Stimulated activated naive CD8-positive, alpha-beta T cell treated with anti-CD3 and anti-CD28 coated beads, Interleukin-15, amount 100 ng/mL, for 72 hours (primary cell): ENCODE measurements around the gene OR2V1.
"Not testable (repeated sequence)": the region's sequence is repeated elsewhere in the genome, so short reads cannot be mapped to it uniquely, and the experiment has no call there.

Experiments
- ATAC-seq: fragments of 150-1000 bp; cut with Tn5 transposase; 2 replicates; pipeline ENCODE4 v1.10.0; 2021; ENCODE audit warnings: mild to moderate bottlenecking, moderate library complexity
- DNase-seq, 2 donors: peaks; one replicate each; pipeline ENCODE4 v3.0.0; 2021 to 2022
- H3K27ac Mint-ChIP-seq, 2 donors: one replicate each; pipeline ENCODE4 v1.8.0; 2022; ENCODE audit warnings: mild to moderate bottlenecking in 2 of 2, mixed read lengths in 2 of 2, moderate library complexity in 2 of 2
- H3K27me3 Mint-ChIP-seq: one replicate; pipeline ENCODE4 v1.8.0; 2022; ENCODE audit warnings: mixed read lengths
- H3K4me1 Mint-ChIP-seq: one replicate; pipeline ENCODE4 v1.8.0; 2022; ENCODE audit warnings: mild to moderate bottlenecking, mixed read lengths
- H3K4me3 Mint-ChIP-seq, 2 donors: one replicate each; pipeline ENCODE4 v1.8.0; 2022; ENCODE audit warnings: mild to moderate bottlenecking in 2 of 2, mixed read lengths in 2 of 2, moderate library complexity in 1 of 2
- H3K9me3 Mint-ChIP-seq, 2 donors: one replicate each; pipeline ENCODE4 v1.8.0; 2022; ENCODE audit warnings: mixed read lengths in 2 of 2

OR2V1 gene

GRCh38 chr5:181164076-181164952 lies 33.3 kb upstream of the OR2V1 start:
- ATAC-seq: no peak
- H3K27ac Mint-ChIP-seq: peak overlapping the region; percentile 82 to 94
- peak in 1 of 2 donors; percentile 62 for DNase-seq
- no peaks in the 10 kb centered on the region for H3K27me3 Mint-ChIP-seq
- H3K9me3 Mint-ChIP-seq: no peaks in the 10 kb centered on the region
- H3K4me1 Mint-ChIP-seq: peaks cover 91% of the 10 kb centered on the region
- peak overlapping the region; percentile 75 to 83 for H3K4me3 Mint-ChIP-seq

- no peaks in the 10 kb centered on the region for H3K9me3 Mint-ChIP-seq
- peak overlapping the region; percentile 82 to 94 for H3K27ac Mint-ChIP-seq
- H3K4me3 Mint-ChIP-seq: peak overlapping the region; percentile 70 to 83
- DNase-seq (no peak), ATAC-seq (no peak)
- peaks cover 87% of the 10 kb centered on the region for H3K4me1 Mint-ChIP-seq
- H3K27me3 Mint-ChIP-seq: no peaks in the 10 kb centered on the region
These were observed 32.6 kb upstream of the OR2V1 start for GRCh38 chr5:181163487-181164075.

GRCh38 chr5:181161534-181162175 lies 30.7 kb upstream of the OR2V1 start:
- Mint-ChIP-seq H3K4me3 (peak overlapping the region; percentile 79 to 85), H3K4me1 (peaks cover 69% of the 10 kb centered on the region), H3K27ac (no peak overlapping the region), H3K9me3 (no peaks in the 10 kb centered on the region), H3K27me3 (no peaks in the 10 kb centered on the region)
- ATAC-seq (no peak), DNase-seq (peak in 1 of 2 donors; percentile 31)

GRCh38 chr5:181160755-181161533 lies 30.0 kb upstream of the OR2V1 start:
- peak overlapping the region; percentile 79 to 85 for H3K4me3 Mint-ChIP-seq
- H3K9me3 Mint-ChIP-seq, H3K27me3 Mint-ChIP-seq: not testable (repeated sequence)
- peak overlapping the region in 1 of 2 donors; percentile 98 for H3K27ac Mint-ChIP-seq
- peaks cover 62% of the 10 kb centered on the region for H3K4me1 Mint-ChIP-seq
- ATAC-seq (peak; percentile 47), DNase-seq (peak; percentile 55 to 67)

- Mint-ChIP-seq H3K4me3 (peak overlapping the region; percentile 60 to 71), H3K4me1 (peaks cover 55% of the 10 kb centered on the region), H3K9me3 (peaks cover 0 to under 1% of the 10 kb centered on the region in 2 donors), H3K27ac (peak overlapping the region in 1 of 2 donors; percentile 91), H3K27me3 (no peaks in the 10 kb centered on the region)
- DNase-seq: peak; percentile 71 to 91
- peak; percentile 95 for ATAC-seq
These were observed 29.3 kb upstream of the OR2V1 start for GRCh38 chr5:181160152-181160754.

GRCh38 chr5:181159286-181160151 lies 28.6 kb upstream of the OR2V1 start:
- Mint-ChIP-seq H3K4me1 (peaks cover 54% of the 10 kb centered on the region), H3K27ac (peak overlapping the region in 1 of 2 donors; percentile 60), H3K27me3 (no peaks in the 10 kb centered on the region), H3K9me3 (peaks cover 5 to 8% of the 10 kb centered on the region in 2 donors), H3K4me3 (peak overlapping the region; percentile 60 to 72)
- ATAC-seq (peak; percentile 71), DNase-seq (peak; percentile 87 to 89)

GRCh38 chr5:181158869-181159268 lies 27.9 kb upstream of the OR2V1 start:
- Mint-ChIP-seq H3K27me3 (no peaks in the 10 kb centered on the region), H3K4me1 (peaks cover 53% of the 10 kb centered on the region), H3K27ac (no peak overlapping the region), H3K4me3 (no peak overlapping the region), H3K9me3 (peaks cover 5 to 12% of the 10 kb centered on the region in 2 donors)
- ATAC-seq (no peak), DNase-seq (no peak)

- peaks cover 42% of the 10 kb centered on the region for H3K4me1 Mint-ChIP-seq
- no peak overlapping the region for H3K4me3 Mint-ChIP-seq
- ATAC-seq: no peak
- DNase-seq: no peak
- no peak overlapping the region for H3K27ac Mint-ChIP-seq
- no peaks in the 10 kb centered on the region for H3K27me3 Mint-ChIP-seq
- peaks cover 5 to 13% of the 10 kb centered on the region in 2 donors for H3K9me3 Mint-ChIP-seq
These were observed 25.8 kb upstream of the OR2V1 start for GRCh38 chr5:181156758-181157157.

- H3K27ac Mint-ChIP-seq: no peak overlapping the region
- H3K4me3 Mint-ChIP-seq: no peak overlapping the region
These were observed 22.8 kb upstream of the OR2V1 start for GRCh38 chr5:181153814-181154213.

GRCh38 chr5:181152406-181152805 lies 21.4 kb upstream of the OR2V1 start:
- Mint-ChIP-seq H3K4me1 (peaks cover 18% of the 10 kb centered on the region), H3K4me3 (no peak overlapping the region), H3K9me3 (peaks cover 5 to 13% of the 10 kb centered on the region in 2 donors), H3K27me3 (peaks cover 41% of the 10 kb centered on the region), H3K27ac (no peak overlapping the region)
- DNase-seq (no peak), ATAC-seq (no peak)

More at GRCh38 chr5:181153814-181154213, 22.8 kb upstream of the OR2V1 start:
- Mint-ChIP-seq H3K4me1 (peaks cover 18% of the 10 kb centered on the region), H3K27me3 (peaks cover 27% of the 10 kb centered on the region), H3K9me3 (peaks cover 5 to 13% of the 10 kb centered on the region in 2 donors)
- ATAC-seq: peak; percentile 95
- DNase-seq: peak in 1 of 2 donors; percentile 50

GRCh38 chr5:181151146-181151545 lies 20.2 kb upstream of the OR2V1 start:
- DNase-seq: no peak
- H3K27me3 Mint-ChIP-seq: peaks cover 51% of the 10 kb centered on the region
- H3K4me3 Mint-ChIP-seq: no peak overlapping the region
- peaks cover 5 to 13% of the 10 kb centered on the region in 2 donors for H3K9me3 Mint-ChIP-seq
- ATAC-seq: no peak
- peaks cover 18% of the 10 kb centered on the region for H3K4me1 Mint-ChIP-seq
- no peak overlapping the region for H3K27ac Mint-ChIP-seq

- no peak for DNase-seq
- peaks cover 51% of the 10 kb centered on the region for H3K27me3 Mint-ChIP-seq
- no peak overlapping the region for H3K4me3 Mint-ChIP-seq
- H3K9me3 Mint-ChIP-seq: peaks cover 4 to 10% of the 10 kb centered on the region in 2 donors
- H3K4me1 Mint-ChIP-seq: peaks cover 17% of the 10 kb centered on the region
- H3K27ac Mint-ChIP-seq: no peak overlapping the region
- no peak for ATAC-seq
These were observed 19.1 kb upstream of the OR2V1 start for GRCh38 chr5:181149806-181150733.

GRCh38 chr5:181149355-181149754 lies 18.4 kb upstream of the OR2V1 start:
- no peak overlapping the region for H3K4me3 Mint-ChIP-seq
- H3K9me3 Mint-ChIP-seq: peaks cover 0 to 5% of the 10 kb centered on the region in 2 donors
- ATAC-seq: no peak
- H3K27ac Mint-ChIP-seq: no peak overlapping the region
- peaks cover 52% of the 10 kb centered on the region for H3K27me3 Mint-ChIP-seq
- peaks cover 13% of the 10 kb centered on the region for H3K4me1 Mint-ChIP-seq
- no peak for DNase-seq
